ENCODE measurements around the gene KCNQ4. TPM values are rescaled to one million over a fixed set of nuclear protein-coding genes. Genes with fewer than 3 reads are reported as not detected.

The KCNQ4 gene
- total and polyA plus RNA-seq, 2 donors from 2014 or later: 0.65 to 1.2 TPM

DNA sequence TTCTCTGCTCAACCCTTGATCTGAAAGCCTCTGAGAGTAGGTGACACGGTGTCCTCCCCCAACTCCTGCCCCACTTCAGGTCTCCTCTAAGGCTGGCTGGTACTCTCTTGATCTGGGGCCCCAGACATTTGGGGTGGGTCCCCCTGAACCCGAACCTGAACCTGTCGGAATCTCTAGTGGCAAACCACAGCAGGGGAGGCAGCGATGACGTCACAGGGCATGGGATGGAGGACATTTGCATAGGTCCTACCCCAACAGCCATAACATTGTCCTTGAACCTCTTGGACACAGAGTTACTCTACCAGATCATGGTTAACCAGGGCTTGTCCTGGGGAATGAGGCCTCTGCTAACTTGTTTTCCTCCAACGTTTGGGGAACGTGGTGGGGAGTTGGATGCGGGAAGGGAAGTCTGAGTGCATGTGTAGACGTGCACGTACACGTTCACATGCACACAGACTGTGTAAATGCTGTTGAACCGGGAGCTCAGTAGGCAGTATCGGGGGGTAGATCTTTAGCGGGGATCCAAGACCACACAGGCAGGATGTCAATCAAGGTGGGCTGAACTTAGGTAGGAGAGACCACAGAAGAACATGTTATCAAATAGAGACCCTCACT, 46.2 kb downstream of the KCNQ4 start:
- Histone ChIP-seq H3K4me3 (ENCODE audit: low read length in 3 of 3) (no peak overlapping the region), H3K9me3 (ENCODE audit: control insufficient read depth in 2 of 3, insufficient read depth in 1 of 3, low read length in 3 of 3) (no peaks in the 10 kb centered on the region), H3K27ac (ENCODE audit: low read depth in 2 of 2, low read length in 2 of 2) (no peak overlapping the region), H3K36me3 (ENCODE audit: control insufficient read depth in 2 of 3, insufficient read depth in 3 of 3, low read length in 3 of 3) (no peaks in the 10 kb centered on the region), H3K9ac (ENCODE audit: low read length in 3 of 3) (no peak overlapping the region), H3K27me3 (ENCODE audit: control insufficient read depth, insufficient read depth, low read length) (no peaks in the 10 kb centered on the region), H3K4me1 (ENCODE audit: control insufficient read depth in 2 of 3, insufficient read depth in 2 of 3, low read depth in 1 of 3, low read length in 3 of 3) (peaks cover 0 to 4% (median 2%) of the 10 kb centered on the region in 3 donors)
- FAIRE-seq: no peak
- TF ChIP-seq, protein P1, sequence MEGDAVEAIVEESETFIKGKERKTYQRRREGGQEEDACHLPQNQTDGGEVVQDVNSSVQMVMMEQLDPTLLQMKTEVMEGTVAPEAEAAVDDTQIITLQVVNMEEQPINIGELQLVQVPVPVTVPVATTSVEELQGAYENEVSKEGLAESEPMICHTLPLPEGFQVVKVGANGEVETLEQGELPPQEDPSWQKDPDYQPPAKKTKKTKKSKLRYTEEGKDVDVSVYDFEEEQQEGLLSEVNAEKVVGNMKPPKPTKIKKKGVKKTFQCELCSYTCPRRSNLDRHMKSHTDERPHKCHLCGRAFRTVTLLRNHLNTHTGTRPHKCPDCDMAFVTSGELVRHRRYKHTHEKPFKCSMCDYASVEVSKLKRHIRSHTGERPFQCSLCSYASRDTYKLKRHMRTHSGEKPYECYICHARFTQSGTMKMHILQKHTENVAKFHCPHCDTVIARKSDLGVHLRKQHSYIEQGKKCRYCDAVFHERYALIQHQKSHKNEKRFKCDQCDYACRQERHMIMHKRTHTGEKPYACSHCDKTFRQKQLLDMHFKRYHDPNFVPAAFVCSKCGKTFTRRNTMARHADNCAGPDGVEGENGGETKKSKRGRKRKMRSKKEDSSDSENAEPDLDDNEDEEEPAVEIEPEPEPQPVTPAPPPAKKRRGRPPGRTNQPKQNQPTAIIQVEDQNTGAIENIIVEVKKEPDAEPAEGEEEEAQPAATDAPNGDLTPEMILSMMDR (IDR thresholded peaks at IDR 0.05; ENCODE audit: borderline replicate concordance, extremely low read depth, insufficient read depth): no peak
- intact Hi-C loops (cut with DNase I): no loop called here
- DNase-seq: no peak

DNA sequence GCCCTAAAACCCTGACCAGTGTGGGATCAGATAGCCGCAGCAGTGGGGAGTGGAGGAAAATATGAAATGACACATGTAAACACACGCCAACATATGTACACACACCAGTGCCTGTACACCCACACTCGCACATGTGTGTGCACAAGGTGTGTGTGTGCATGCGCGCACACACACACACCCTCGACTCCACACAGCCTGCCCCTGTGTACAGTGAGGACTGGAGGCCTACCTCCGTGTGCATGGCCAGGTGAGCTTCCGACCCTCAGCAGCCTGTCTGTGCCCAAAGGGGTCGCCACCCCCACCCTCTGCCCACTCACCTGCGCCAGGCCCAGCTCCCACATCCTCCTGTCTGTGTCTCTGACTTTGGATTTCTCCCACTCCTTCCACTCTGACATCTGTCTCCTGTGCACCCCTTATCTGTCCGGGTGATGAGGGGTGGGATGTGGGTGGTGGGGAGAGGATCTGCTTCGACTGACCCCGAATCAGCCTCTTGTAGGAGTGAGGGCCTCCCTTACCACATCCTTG, 46.9 kb downstream of the KCNQ4 start:
- H3K4me3 ChIP-seq (ENCODE audit: low read length in 3 of 3): no peak overlapping the region
- DNase-seq: no peak
- no peaks in the 10 kb centered on the region for H3K36me3 ChIP-seq (ENCODE audit: control insufficient read depth in 2 of 3, insufficient read depth in 3 of 3, low read length in 3 of 3)
- intact Hi-C loops (cut with DNase I): no loop called here
- peaks cover 0 to 2% (median 0%) of the 10 kb centered on the region in 3 donors for H3K4me1 ChIP-seq (ENCODE audit: control insufficient read depth in 2 of 3, insufficient read depth in 2 of 3, low read depth in 1 of 3, low read length in 3 of 3)
- H3K27ac ChIP-seq (ENCODE audit: low read depth in 2 of 2, low read length in 2 of 2): no peak overlapping the region
- no peaks in the 10 kb centered on the region for H3K9me3 ChIP-seq (ENCODE audit: control insufficient read depth in 2 of 3, insufficient read depth in 1 of 3, low read length in 3 of 3)
- H3K9ac ChIP-seq (ENCODE audit: low read length in 3 of 3): no peak overlapping the region
- FAIRE-seq: no peak
- TF ChIP-seq, protein P1 (IDR thresholded peaks at IDR 0.05; ENCODE audit: borderline replicate concordance, extremely low read depth, insufficient read depth): no peak
- H3K27me3 ChIP-seq (ENCODE audit: control insufficient read depth, insufficient read depth, low read length): no peaks in the 10 kb centered on the region

DNA sequence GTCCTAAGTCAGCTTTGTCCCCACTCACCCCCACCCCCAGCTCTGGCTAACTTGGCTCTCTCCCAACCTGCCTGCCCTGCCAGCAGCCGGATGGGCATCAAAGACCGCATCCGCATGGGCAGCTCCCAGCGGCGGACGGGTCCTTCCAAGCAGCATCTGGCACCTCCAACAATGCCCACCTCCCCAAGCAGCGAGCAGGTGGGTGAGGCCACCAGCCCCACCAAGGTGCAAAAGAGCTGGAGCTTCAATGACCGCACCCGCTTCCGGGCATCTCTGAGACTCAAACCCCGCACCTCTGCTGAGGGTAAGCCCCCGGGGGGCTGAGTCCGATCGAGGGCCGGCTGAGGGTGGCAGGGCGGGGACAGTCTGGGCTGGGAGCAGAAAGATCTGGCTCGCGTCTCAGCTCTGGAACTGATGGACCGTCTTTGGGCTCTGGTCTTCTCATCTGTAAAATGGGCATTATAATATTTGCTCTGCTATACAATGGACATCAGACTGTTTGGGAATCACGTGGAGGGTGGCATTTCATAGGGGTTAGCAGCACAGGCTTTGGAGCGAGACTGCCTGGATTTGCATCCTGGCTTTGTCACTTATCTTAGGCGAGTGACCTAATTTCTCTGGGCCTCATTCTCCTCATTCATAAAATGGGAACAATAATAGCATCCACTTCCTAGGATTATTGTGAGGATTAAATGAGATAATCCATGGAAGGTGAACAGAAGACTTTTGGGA, 47.6 kb downstream of the KCNQ4 start:
- no peaks in the 10 kb centered on the region for H3K9me3 ChIP-seq (ENCODE audit: control insufficient read depth in 2 of 3, insufficient read depth in 1 of 3, low read length in 3 of 3)
- no peaks in the 10 kb centered on the region for H3K4me1 ChIP-seq (ENCODE audit: control insufficient read depth in 2 of 3, insufficient read depth in 2 of 3, low read depth in 1 of 3, low read length in 3 of 3)
- H3K27me3 ChIP-seq (ENCODE audit: control insufficient read depth, insufficient read depth, low read length): no peaks in the 10 kb centered on the region
- H3K4me3 ChIP-seq (ENCODE audit: low read length in 3 of 3): no peak overlapping the region
- H3K9ac ChIP-seq (ENCODE audit: low read length in 3 of 3): no peak overlapping the region
- H3K36me3 ChIP-seq (ENCODE audit: control insufficient read depth in 2 of 3, insufficient read depth in 3 of 3, low read length in 3 of 3): no peaks in the 10 kb centered on the region
- no peak for FAIRE-seq
- intact Hi-C loops (cut with DNase I): no loop called here
- TF ChIP-seq, protein P1 (IDR thresholded peaks at IDR 0.05; ENCODE audit: borderline replicate concordance, extremely low read depth, insufficient read depth): no peak
- no peak for DNase-seq
- H3K27ac ChIP-seq (ENCODE audit: low read depth in 2 of 2, low read length in 2 of 2): no peak overlapping the region

All from kidney (tissue), 14 donors.